Retina (tissue), 1 donor: ENCODE results near the gene CDC42EP3.
A peak's percentile ranks its signal among the peaks of the same experiment; 100 is the strongest.

Source experiments
- DNase-seq: peaks from one replicate; pipeline ENCODE4 v3.0.0-alpha.2; 2016

Gene CDC42EP3, protein sequence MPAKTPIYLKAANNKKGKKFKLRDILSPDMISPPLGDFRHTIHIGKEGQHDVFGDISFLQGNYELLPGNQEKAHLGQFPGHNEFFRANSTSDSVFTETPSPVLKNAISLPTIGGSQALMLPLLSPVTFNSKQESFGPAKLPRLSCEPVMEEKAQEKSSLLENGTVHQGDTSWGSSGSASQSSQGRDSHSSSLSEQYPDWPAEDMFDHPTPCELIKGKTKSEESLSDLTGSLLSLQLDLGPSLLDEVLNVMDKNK

DNA sequence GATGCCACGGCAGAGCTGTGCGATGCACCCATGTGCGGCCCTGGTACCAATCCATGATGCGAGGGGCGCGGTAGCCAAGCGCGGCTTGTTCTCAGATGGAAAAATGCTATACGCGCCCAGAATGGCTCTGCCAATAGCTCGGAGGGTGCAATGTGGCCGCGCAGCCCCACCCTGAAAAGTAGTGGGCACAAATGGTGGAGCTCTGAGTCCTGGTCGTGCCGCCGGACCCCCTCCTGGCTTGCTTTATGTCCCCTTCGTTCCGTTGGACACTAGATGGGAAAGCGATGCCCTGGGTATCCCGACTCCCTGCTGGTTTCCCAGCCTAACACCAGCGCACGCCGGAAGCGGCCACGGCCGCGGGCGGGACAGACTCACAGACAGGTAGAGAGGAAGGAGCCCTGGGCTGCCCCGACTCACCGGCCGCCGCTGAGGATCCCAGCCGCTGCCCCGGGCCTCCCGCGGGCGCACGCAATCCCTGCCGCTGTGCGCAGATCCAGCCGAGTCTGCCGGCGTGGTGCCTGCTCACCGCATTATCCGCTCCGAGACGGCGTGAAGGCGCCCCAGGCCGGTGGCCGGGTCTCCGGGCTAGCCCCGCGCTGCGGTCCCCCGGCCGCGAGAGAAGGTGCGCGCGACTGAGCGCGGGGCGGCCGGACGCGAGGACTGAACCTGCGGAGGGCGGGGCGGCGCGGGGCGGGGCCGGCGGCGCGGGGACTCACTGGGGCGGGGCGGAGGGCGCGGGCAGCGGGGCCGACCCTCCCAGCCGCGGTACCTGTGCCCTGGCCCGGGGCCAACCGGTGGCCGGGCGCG, at the start of gene CDC42EP3:
CDC42EP3 (minus strand) TSS at position 634 of the 807 bp plus-strand sequence. CDS start 25,055 bp downstream, outside the sequence.
- peak; percentile 89 for DNase-seq

- no peak for DNase-seq
Measured at GRCh38 chr2:37721201-37721560, 49.7 kb upstream of the CDC42EP3 start.

DNA sequence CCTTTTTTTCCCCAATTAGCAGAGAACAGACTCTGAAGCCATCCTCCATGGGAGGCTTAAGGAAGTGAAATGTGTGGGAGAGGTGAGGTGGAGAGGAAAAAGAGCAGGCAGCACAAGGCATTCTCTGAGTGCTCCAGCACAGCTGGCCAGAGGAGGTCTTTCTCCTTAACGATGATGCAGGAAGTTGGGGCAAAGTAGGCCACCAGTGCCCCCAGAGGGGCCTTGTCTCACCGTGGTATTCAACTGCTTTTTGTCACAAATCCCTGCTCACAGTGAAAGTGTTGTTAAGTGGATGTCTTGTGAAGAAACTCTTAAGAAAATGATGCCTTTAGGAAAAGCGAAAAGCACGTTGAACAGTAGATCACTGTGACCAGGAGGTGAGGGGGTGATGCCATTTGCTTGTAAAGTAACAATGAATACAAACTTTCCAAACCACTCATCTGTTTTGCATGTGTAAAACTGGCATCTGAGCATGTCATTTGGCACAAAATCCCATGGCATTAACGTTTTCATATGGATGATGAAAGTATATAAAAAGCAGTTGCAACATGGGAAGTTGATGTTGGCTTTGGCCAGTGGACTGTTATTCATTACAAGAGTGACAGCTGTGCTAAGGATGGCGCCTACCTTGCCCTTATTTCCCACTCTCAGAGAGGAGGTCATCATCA, 49.2 kb upstream of the CDC42EP3 start:
- no peak for DNase-seq

DNA sequence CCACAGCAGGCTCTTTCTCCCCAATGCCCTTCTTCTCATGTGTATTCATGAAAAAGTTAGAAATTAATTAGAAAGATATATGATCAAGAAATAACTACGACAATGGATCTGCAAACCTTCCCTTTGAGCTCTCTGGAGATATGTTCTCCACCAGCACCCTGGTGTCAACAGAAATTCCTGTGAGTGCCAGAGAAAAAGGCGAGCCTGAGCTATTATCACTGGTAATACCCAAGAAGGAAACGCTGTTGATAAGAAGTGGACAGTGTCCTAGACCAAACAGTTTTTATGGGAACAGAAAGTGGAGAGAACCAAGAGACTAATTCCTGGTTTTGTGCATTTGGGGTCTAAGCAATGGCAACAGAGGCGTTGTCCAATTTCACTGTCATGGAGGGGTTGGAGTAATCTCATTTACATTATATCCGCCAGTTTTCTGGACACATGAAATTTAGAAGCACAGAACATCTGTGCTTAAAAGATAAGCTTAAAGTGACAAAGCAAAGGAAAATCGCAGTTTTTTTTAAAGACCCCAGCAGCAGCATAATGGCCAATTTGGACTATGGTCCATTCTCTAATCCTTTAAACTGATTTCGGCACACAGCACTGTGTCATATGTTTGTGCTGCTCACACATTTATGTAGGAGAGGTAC, 47.2 kb upstream of the CDC42EP3 start:
- no peak for DNase-seq

- DNase-seq, result no peak
Measured at GRCh38 chr2:37713258-37713700, 41.8 kb upstream of the CDC42EP3 start.

DNA sequence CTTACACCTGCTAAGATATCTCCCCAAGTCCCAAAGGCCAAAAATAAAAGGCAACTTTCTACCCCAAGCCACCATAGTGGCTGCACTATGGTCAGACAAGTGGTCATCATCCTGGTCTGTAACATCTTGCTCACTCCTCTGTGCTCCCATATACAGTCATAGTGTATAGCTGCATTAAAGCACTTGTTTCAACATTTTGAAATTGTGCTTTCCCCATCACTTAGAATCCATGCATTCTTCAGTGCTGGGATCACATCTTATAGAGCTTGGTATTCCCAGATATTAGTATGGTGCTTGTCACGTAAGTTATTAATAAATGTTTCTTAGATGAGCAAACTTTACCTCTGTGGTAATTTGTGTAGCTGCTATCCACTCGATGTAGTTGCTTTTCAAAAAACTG, 40.4 kb upstream of the CDC42EP3 start:
- no peak for DNase-seq

GRCh38 chr2:37711308-37711731, 39.9 kb upstream of the CDC42EP3 start:
- no peak for DNase-seq

DNA sequence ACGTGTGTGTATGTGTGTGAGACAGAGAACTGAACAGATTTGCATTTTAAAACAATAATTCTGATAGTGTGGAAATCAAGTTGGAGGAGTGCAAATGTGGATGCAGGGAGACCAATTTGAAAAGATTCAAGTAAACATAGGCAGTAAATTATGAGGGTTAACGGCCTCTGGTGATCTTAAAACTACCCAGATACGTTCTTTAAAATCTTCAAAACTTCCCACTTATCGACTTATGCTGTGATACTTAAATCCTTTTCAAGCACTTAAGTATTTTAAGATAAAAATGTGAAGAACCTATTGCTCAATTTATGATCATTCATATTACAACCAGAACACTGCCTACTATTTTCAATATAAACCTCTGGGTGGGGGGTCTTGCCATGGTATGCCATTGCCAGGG, 37.7 kb upstream of the CDC42EP3 start:
- no peak for DNase-seq

- DNase-seq, result no peak
Measured at GRCh38 chr2:37708146-37708545, 36.7 kb upstream of the CDC42EP3 start.

- DNase-seq, result no peak
Measured at GRCh38 chr2:37707393-37707792, 36.0 kb upstream of the CDC42EP3 start.

DNA sequence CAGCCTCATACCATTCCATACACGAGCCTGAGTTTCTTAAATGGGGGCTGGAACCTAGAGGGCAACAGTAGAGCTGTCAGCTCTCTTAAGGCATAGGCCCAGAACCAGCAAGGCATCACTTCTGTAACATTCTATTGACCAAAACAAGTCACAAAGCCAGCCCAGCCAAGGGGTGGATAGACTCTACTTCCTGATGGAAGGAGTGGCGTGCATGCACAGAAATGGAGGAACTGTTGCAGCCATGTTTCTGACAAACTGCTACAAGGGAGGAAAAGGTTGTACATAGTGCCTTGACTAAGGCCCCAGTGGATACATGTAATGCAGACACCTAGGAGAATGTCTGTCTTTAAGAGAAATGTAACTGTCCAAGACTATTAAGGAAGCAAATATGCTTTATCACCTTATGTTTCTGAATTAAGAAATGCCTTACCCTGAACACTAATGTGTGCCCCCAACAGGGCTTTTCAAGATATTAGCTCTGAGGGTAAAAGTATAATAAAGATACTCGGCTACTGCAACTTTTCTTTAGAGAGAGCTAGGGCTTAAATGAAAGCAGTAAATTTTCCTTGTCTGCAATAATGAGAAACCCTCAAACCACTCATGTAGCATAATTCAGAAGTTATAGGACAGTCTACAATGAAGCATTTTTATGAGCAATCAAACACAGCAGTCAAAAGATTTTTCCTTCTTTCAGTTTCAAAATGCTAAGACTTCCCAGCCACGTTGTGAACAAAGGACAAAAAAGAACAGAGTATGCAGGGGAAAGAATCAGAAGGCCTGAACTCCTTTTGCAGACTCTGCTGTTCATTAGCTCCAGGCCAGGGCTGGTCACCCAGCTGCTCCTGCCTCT, 35.1 kb upstream of the CDC42EP3 start:
- no peak for DNase-seq

DNA sequence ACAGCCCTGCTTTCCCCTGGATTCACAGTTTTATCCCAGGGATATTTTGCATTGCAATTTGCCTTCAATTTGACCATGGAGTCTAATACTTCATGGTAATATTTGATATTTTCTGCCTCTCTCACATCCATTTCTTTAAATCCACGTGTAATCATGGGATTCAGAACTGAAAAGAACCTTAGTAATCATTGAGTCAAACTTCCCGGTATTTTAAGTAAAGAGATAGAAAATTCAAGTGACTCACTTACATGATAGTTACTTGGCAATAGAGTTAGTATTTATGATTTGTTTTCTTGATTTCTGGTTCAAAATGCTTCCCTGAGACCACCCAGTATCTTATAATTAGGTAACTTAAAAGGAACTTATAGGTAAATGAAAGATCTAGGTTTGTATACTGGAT, 33.7 kb upstream of the CDC42EP3 start:
- no peak for DNase-seq

DNA sequence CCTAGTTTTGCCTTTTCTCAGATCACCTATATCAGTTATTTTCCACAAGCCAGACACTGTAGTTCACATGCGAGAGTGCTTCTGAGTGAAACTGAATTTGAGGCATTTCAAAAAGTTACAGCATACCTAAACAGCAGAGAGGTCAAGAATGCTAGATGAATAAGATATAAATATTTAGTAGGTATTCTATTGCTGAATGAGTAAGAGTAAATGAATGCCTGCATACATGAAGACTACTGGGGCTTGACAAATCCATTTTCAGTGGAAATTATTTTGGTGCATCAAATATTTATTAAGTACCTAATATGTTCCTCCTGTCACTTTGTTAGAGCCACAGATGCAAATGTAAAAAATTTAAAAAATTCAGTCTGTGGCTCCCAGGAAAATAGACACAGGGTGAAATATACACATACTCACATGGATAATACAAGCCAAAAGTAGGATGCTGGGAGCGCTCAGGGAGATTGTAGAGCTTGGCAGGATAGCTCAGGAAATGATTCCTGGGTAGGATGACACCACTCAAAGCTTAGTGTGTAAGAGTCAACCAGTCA, 27.6 kb upstream of the CDC42EP3 start:
- DNase-seq, result no peak

GRCh38 chr2:37695336-37695735, 23.9 kb upstream of the CDC42EP3 start:
- DNase-seq, result no peak

- no peak for DNase-seq
Measured at GRCh38 chr2:37692711-37693110, 21.3 kb upstream of the CDC42EP3 start.

- no peak for DNase-seq
Measured at GRCh38 chr2:37689751-37690150, 18.3 kb upstream of the CDC42EP3 start.

- peak; percentile 59 for DNase-seq
Measured at GRCh38 chr2:37688771-37689468, 17.5 kb upstream of the CDC42EP3 start.

GRCh38 chr2:37686792-37687526, 15.5 kb upstream of the CDC42EP3 start:
- DNase-seq, result no peak

- DNase-seq, result no peak
Measured at GRCh38 chr2:37684809-37685208, 13.4 kb upstream of the CDC42EP3 start.
